Right lobe of liver (tissue), 6 donors: ENCODE measurements around the gene MKI67. TPM values are rescaled to one million over a fixed set of nuclear protein-coding genes. Genes with fewer than 3 reads are reported as not detected.
A peak's percentile ranks its signal among the peaks of the same experiment; 100 is the strongest.

Source experiments
- ATAC-seq, 4 donors: fragments of 200-7000 bp; cut with Tn5 transposase; one replicate each; pipeline ENCODE4 v1.9.1; 2020; ENCODE audit warnings: mild to moderate bottlenecking in 4 of 4, moderate library complexity in 4 of 4
- DNase-seq, 3 donors: peaks; one replicate each; pipeline ENCODE4 v3.0.0-alpha.2; 2020
- H3K27ac ChIP-seq, 3 donors: fragments of 200-600 bp; one replicate each; pipeline ENCODE4 v1.8.0; 2022
- H3K27me3 ChIP-seq, 2 donors: fragments of 200-600 bp; one replicate each; pipeline ENCODE4 v1.8.0; 2022
- H3K36me3 ChIP-seq, 4 donors: fragments of 200-600 bp; sonication (generic) in 1 of 4; one replicate each; pipeline versions ENCODE4 v1.5.1 to v1.8.0; 2017 to 2022; ENCODE audit warnings: control low read depth in 1 of 4
- H3K4me1 ChIP-seq, 4 donors: fragments of 200-600 bp; sonication (generic) in 1 of 4; one replicate each; pipeline versions ENCODE4 v1.5.1 to v1.8.0; 2017 to 2022; ENCODE audit warnings: control low read depth in 1 of 4
- H3K4me3 ChIP-seq, 3 donors: fragments of 200-600 bp; one replicate each; pipeline ENCODE4 v1.8.0; 2022
- H3K9me3 ChIP-seq, 4 donors: fragments of 200-600 bp; sonication (generic) in 1 of 4; one replicate each; pipeline versions ENCODE4 v1.5.1 to v1.8.0; 2017 to 2022; ENCODE audit warnings: control low read depth in 1 of 4
- POLR2A ChIP-seq: fragments of 450-650 bp; IDR thresholded peaks from one replicate; pipeline ENCODE4 v1.6.1; 2017; ENCODE audit warnings: antibody characterized with exemption, mild to moderate bottlenecking
- WGBS: methylation state at CpG from one replicate; pipeline ENCODE4 v1.1.6; 2018; ENCODE audit warnings: low coverage, low lambda C conversion rate; ENCODE audit not compliant: insufficient coverage; ENCODE audit errors: missing lambda C conversion rate; 5-methylcytosine and 5-hydroxymethylcytosine counted together
- intact Hi-C, 2 donors: fragments of 100-400 bp; cut with DNase I; formaldehyde crosslinking; loops; one replicate each; pipeline versions ENCODE4 v1.11.2 to v1.14.1; 2022
- total RNA-seq, 6 experiments: library from RNA; depleted of rRNA in 2 of 6; stranded (reverse); fragments of >200 nt in 2 of 6; fragmentation: NEBNext Ultra II Directional in 3 of 6; extraction: Animal tissue kit (Norgen Biotek cat#: 25700) in 3 of 6; gene quantifications; one replicate each; pipeline versions ENCODE4 v1.1.0 to v1.2.4, GENCODE V29; 2016 to 2023
- TF ChIP-seq, protein P1 (sequence below), 4 donors: fragments of 200-600 bp in 3 of 4; fragments of 450-650 bp in 1 of 4; IDR thresholded peaks; one replicate each; pipeline versions ENCODE4 v1.5.1 to v1.8.0; 2016 to 2022; ENCODE audit warnings: antibody characterized with exemption in 4 of 4, mild to moderate bottlenecking in 2 of 4
- donor health status: DM: no; HTN: yes; CAD: no.
- donor health status: DM: no; HTN: no; CAD: no.
- donor health status: DM: no; HTN: no; CAD: no.
- donor health status: DM: no; HTN: yes; CAD: no.
- donor health status: DM: no; HTN: yes; CAD: no.

The MKI67 gene
- total RNA-seq, 6 experiments from 2014 or later: 0.42 to 4.6 (median 1.9) TPM

DNA sequence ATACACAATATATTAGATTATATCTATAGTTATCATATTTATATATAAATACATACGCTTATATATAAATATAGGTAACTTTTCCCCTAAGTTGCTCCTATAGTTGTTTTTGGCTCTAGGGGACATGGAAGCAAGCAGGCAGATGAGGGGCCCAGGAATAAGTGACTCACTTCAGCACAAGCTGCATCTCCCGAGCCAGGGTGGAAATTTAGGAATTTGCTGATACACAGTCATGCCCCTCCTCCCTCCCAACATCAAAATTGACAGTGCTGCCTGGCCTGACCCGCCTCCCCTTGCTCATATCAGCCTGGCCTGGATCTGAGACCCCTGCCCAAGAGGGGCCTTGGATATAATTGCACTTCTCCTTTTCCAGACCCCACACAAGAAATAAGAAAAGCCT lies 33.8 kb downstream of the MKI67 start:
- Histone ChIP-seq H3K27ac (no peak overlapping the region), H3K36me3 (no peaks in the 10 kb centered on the region), H3K4me3 (no peak overlapping the region), H3K27me3 (no peaks in the 10 kb centered on the region), H3K9me3 (no peaks in the 10 kb centered on the region), H3K4me1 (no peaks in the 10 kb centered on the region)
- TF ChIP-seq POLR2A: no peak
- TF ChIP-seq, protein P1, sequence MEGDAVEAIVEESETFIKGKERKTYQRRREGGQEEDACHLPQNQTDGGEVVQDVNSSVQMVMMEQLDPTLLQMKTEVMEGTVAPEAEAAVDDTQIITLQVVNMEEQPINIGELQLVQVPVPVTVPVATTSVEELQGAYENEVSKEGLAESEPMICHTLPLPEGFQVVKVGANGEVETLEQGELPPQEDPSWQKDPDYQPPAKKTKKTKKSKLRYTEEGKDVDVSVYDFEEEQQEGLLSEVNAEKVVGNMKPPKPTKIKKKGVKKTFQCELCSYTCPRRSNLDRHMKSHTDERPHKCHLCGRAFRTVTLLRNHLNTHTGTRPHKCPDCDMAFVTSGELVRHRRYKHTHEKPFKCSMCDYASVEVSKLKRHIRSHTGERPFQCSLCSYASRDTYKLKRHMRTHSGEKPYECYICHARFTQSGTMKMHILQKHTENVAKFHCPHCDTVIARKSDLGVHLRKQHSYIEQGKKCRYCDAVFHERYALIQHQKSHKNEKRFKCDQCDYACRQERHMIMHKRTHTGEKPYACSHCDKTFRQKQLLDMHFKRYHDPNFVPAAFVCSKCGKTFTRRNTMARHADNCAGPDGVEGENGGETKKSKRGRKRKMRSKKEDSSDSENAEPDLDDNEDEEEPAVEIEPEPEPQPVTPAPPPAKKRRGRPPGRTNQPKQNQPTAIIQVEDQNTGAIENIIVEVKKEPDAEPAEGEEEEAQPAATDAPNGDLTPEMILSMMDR (IDR thresholded peaks at IDR 0.05): no peak
- WGBS: 88% methylated on average over 3 of the region's 3 CpGs
- no peak for ATAC-seq
- DNase-seq: no peak
- intact Hi-C loops: no loop called here

DNA sequence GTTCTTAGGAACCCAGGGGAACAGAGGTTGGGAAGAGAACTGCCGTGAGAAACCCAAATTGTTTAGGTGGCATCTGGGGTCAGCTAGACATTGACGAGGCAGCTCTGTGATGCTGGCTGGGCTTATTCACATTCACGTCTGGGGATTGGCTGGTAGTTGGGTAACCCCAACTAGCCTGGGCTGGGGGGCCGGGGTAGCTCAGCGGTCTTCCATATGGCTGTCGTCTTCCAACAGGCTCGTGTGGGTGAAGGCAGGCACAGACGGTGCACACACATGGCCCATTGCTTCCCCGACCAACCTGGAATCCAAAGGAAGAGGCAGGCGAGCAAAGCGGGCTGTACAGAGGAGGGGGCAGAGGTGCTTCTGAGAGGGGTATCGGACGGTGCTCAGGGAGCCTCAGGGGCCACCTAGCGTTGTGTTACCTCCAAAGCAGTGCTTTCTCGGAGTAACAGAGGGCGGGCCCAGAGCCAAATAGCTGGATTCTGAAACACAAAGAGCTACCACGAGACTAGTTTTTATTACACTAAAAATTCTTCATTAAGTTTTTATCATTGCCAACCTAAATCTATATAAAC lies 34.5 kb downstream of the MKI67 start:
- no peak overlapping the region for H3K4me3 ChIP-seq
- H3K9me3 ChIP-seq: no peaks in the 10 kb centered on the region
- H3K27me3 ChIP-seq: no peaks in the 10 kb centered on the region
- no peak for TF ChIP-seq POLR2A
- TF ChIP-seq, protein P1 (IDR thresholded peaks at IDR 0.05): no peak
- H3K36me3 ChIP-seq: no peaks in the 10 kb centered on the region
- DNase-seq (no peak), ATAC-seq (no peak)
- 38% methylated on average over 6 of the region's 17 CpGs for WGBS
- no peaks in the 10 kb centered on the region for H3K4me1 ChIP-seq
- H3K27ac ChIP-seq: no peak overlapping the region
- intact Hi-C loops: no loop called here

DNA sequence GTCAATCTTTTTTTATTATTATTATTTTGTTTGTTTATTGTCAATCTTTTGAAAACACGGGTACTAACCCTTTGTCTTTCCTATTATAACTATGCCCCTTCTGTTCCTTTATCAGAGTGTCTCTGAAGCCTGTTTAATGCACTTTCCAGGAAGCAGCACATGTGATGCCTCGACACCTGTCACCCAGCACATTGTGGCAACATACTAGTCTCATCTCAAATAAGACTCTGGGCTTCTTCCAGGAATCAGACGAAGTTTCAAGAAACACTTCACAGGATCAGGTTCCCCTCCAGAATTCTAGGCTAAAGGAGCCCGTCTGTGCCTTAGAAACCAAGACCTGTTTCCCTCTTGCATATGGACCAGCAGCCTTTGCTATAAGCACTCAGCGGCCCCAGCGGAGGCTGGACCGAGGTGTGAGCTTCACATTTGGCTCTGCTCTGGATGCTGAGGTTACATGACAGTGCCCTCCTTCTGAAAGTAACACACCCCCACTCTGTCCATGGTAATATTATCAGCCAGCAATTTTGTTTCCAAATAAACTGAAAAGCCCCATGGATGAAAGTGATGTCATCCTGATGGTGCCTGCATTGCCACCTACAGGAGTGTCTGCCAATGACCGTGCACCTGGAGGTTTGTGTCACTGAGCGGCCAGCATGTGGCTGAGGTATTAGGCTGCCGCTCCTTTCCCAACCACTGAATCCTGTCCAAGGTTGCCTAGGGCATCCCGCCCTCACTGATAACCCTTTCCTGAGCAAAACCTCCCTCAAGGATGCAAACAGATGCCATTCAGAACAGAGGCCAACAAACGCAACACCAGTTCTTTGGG lies 38.1 kb downstream of the MKI67 start:
- Histone ChIP-seq H3K4me3 (no peak overlapping the region), H3K9me3 (no peaks in the 10 kb centered on the region), H3K27me3 (no peaks in the 10 kb centered on the region), H3K27ac (no peak overlapping the region), H3K36me3 (no peaks in the 10 kb centered on the region), H3K4me1 (no peaks in the 10 kb centered on the region)
- no peak for TF ChIP-seq POLR2A
- TF ChIP-seq, protein P1 (IDR thresholded peaks at IDR 0.05): peak in 3 of 4 donors; percentile 12 to 24 (median 13)
- intact Hi-C loops: no loop called here
- ATAC-seq (peak in 3 of 4 donors; percentile 55 to 82 (median 55)), DNase-seq (peak in 1 of 3 donors; percentile 43)
- WGBS: 34% methylated on average over 12 of the region's 12 CpGs

DNA sequence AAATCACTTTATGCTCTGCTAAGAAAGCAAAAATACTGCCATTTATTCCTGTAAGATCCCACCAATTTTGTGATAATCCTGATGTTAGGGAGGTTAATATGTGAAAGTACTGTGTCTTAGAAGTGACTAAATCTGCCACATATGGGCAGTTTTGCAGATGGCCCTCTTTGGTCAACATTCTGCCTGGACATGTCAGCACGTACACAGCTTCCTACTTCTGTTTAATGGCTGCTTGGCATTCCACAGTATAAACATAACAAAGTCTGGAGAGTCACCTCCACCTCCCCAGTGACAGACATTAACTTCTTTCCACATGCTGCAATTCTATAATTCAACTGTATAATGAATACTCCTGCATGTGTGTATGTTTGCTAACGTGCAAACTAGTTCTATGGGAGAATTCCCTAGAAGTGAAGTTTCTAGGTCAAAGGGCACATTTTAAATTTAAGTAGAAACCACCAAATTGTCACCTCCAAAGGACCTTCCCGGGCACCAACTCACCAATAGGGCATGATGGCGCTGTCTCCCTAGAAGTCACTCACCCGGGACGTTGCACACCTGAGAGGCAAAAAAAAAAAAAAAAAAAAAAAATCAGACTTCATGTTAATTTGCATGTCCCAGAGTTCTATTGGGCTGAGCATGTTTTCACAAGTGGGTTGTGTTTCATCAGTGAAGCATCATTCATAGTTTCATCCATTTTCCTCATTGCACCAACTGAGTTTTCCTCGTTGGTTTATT lies 38.9 kb downstream of the MKI67 start:
- no peak for TF ChIP-seq POLR2A
- TF ChIP-seq, protein P1 (IDR thresholded peaks at IDR 0.05): no peak
- Histone ChIP-seq H3K4me3 (no peak overlapping the region), H3K4me1 (no peaks in the 10 kb centered on the region), H3K27me3 (peaks cover 0 to 6% of the 10 kb centered on the region in 2 donors), H3K36me3 (no peaks in the 10 kb centered on the region), H3K9me3 (no peaks in the 10 kb centered on the region), H3K27ac (no peak overlapping the region)
- WGBS: 71% methylated on average over 7 of the region's 7 CpGs
- intact Hi-C loops: no loop called here
- no peak for ATAC-seq
- DNase-seq: no peak
